Fibroblast of lung (primary cell): ENCODE results near the gene CTBP2.

Experiments
- EZH2 ChIP-seq: IDR thresholded peaks from 2 replicates; pipeline ENCODE4 v1.5.1; 2012; ENCODE audit warnings: low read length, control low read depth, mild to moderate bottlenecking; ENCODE audit errors: missing control alignments
- TF ChIP-seq, protein P1 (sequence below), 2 donors: IDR thresholded peaks in 1 of 2; conservative IDR thresholded peaks in 1 of 2; 1 replicate in 1 of 2; 2 replicates in 1 of 2; pipeline ENCODE4 v1.5.1; 2011 to 2012; ENCODE audit warnings: low read length in 2 of 2, control low read depth in 1 of 2, inconsistent platforms in 1 of 2, low read depth in 1 of 2, mild to moderate bottlenecking in 1 of 2

DNA sequence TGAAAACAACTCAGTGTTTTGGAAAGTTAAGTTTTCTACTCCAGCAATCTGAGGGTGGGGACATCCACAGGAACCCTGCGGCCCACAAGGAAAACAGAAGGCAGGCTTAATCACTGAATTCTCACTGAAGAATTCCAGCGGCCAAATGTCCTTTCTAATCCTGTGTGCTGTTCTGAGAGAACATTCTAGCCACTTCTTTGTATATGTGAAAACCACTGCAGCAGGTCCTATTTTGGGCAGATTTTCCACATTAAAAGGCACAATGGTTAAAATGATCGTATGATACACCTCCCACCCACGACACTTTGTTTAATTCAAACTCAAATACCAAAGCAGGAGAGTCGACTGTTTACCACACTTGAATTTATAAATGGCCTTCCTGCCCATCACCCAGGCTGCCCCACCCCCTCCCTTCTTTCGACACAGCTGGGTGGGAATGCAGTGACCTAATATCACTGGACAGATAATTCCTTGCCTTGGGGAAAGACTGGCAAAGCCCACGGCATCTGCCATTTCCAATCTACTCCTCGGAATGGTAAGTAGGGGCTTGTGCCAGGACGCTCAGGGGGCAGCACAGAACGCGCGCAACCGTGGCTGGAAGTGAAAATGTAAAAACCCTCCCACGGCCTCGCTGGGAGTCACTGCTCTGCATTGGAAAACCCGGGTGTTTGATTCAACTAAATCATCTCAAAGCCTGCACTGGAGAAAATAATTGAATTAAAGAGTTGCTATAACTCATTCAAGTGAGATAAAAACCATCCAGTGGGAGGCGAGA is 67.0 kb downstream of the CTBP2 start:
- TF ChIP-seq, protein P1, sequence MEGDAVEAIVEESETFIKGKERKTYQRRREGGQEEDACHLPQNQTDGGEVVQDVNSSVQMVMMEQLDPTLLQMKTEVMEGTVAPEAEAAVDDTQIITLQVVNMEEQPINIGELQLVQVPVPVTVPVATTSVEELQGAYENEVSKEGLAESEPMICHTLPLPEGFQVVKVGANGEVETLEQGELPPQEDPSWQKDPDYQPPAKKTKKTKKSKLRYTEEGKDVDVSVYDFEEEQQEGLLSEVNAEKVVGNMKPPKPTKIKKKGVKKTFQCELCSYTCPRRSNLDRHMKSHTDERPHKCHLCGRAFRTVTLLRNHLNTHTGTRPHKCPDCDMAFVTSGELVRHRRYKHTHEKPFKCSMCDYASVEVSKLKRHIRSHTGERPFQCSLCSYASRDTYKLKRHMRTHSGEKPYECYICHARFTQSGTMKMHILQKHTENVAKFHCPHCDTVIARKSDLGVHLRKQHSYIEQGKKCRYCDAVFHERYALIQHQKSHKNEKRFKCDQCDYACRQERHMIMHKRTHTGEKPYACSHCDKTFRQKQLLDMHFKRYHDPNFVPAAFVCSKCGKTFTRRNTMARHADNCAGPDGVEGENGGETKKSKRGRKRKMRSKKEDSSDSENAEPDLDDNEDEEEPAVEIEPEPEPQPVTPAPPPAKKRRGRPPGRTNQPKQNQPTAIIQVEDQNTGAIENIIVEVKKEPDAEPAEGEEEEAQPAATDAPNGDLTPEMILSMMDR (conservative IDR thresholded peaks at IDR 0.05 in 1 of 2, IDR thresholded peaks at IDR 0.05 in 1 of 2; ENCODE audit: low read depth in 1 of 2, low read length in 2 of 2), result no peak
- TF ChIP-seq EZH2, result no peak
